Endothelial cell of umbilical vein (primary cell): ENCODE measurements around the gene EPB41L2. TPM values are rescaled to one million over a fixed set of nuclear protein-coding genes. Genes with fewer than 3 reads are reported as not detected.

Source experiments
- BruUV-seq: library from RNA; stranded (reverse); fragments of 400-500 nt; replicated peaks from 2 replicates; lab custom pipeline; 2021; lab: Mats Ljungman, UMichigan
- CTCF ChIA-PET: fragments of 300-600, 350-600 bp; sonication (Branson Sonifier 250); formaldehyde crosslinking; loops from one replicate; lab custom pipeline; 2021; ENCODE audit warnings: antibody characterized with exemption, inconsistent platforms; lab: Charles Lee
- POLR2A ChIA-PET: fragments of 300-600, 350-600 bp; sonication (Branson Sonifier 250); formaldehyde crosslinking; loops from one replicate; lab custom pipeline; 2021; ENCODE audit warnings: antibody characterized with exemption, inconsistent platforms; lab: Charles Lee
- DNase-seq: peaks from one replicate; pipeline ENCODE4 v3.0.0-alpha.2; 2011; ENCODE audit warnings: low read depth, low spot score
- FAIRE-seq: peaks from 2 replicates; lab custom pipeline; 2011; peaks lifted over from hg19 to GRCh38; lab: Jason Lieb, UNC
- H2AFZ ChIP-seq: 2 replicates; pipeline ENCODE4 v1.6.0; 2012; ENCODE audit warnings: low read depth, low read length, control low read depth, inconsistent platforms
- H3K27ac ChIP-seq: 2 replicates; pipeline ENCODE4 v1.5.1; 2011; ENCODE audit warnings: low read depth, mild to moderate bottlenecking, control low read depth, low read length, moderate library complexity; ENCODE audit not compliant: insufficient read depth
- H3K27me3 ChIP-seq, 2 experiments: 2 replicates each; pipeline versions ENCODE4 v1.6.0 to v1.6.1; 2011; ENCODE audit warnings: low read length in 2 of 2, mixed read lengths in 1 of 2; ENCODE audit not compliant: control insufficient read depth in 2 of 2, insufficient read depth in 2 of 2
- H3K36me3 ChIP-seq, 2 experiments: 2 replicates in 1 of 2; 3 replicates in 1 of 2; pipeline ENCODE4 v1.5.1; 2011; ENCODE audit warnings: low read length in 2 of 2, mild to moderate bottlenecking in 1 of 2, moderate library complexity in 1 of 2; ENCODE audit not compliant: control insufficient read depth in 2 of 2, insufficient read depth in 2 of 2; ENCODE audit errors: extremely low read depth in 1 of 2
- H3K4me1 ChIP-seq: 3 replicates; pipeline ENCODE4 v1.5.1; 2011; ENCODE audit warnings: mild to moderate bottlenecking, low read length; ENCODE audit not compliant: control insufficient read depth, insufficient read depth; ENCODE audit errors: extremely low read depth
- H3K4me2 ChIP-seq: 2 replicates; pipeline ENCODE4 v1.6.1; 2011; ENCODE audit warnings: low read length, control low read depth, mixed read lengths; ENCODE audit not compliant: insufficient read depth
- H3K4me3 ChIP-seq, 3 experiments: fragments of 200-600 bp in 1 of 3; sonication (generic), shearing (Covaris generic) in 1 of 3; replicated peaks in 1 of 3; 2 replicates each; pipeline ENCODE4 v1.5.1; 2011 to 2016; ENCODE audit warnings: control low read depth in 3 of 3, low read length in 3 of 3, mild to moderate bottlenecking in 2 of 3, inconsistent platforms in 1 of 3, low read depth in 1 of 3, moderate library complexity in 1 of 3; ENCODE audit not compliant: insufficient read depth in 1 of 3
- H3K79me2 ChIP-seq: 2 replicates; pipeline ENCODE4 v1.6.0; 2012; ENCODE audit warnings: low read length, inconsistent platforms; ENCODE audit not compliant: control insufficient read depth, insufficient read depth
- H3K9ac ChIP-seq: replicated peaks from 2 replicates; pipeline ENCODE3; 2011; ENCODE audit warnings: low read length, control low read depth; ENCODE audit not compliant: insufficient read depth; ENCODE audit errors: extremely low read depth
- H3K9me1 ChIP-seq: replicated peaks from 3 replicates; pipeline ENCODE4 v1.6.0; 2011; ENCODE audit warnings: mild to moderate bottlenecking, low read length; ENCODE audit not compliant: control insufficient read depth, insufficient read depth; ENCODE audit errors: extremely low read depth
- H3K9me3 ChIP-seq: replicated peaks from 2 replicates; pipeline ENCODE4 v1.5.1; 2012; ENCODE audit warnings: low read length, inconsistent platforms; ENCODE audit not compliant: control insufficient read depth, insufficient read depth
- H4K20me1 ChIP-seq: replicated peaks from 2 replicates; pipeline ENCODE3; 2011; ENCODE audit warnings: mild to moderate bottlenecking, low read length; ENCODE audit not compliant: control insufficient read depth, insufficient read depth; ENCODE audit errors: extremely low read depth
- EZH2 ChIP-seq: IDR thresholded peaks from 2 replicates; pipeline ENCODE4 v1.6.1; 2012; ENCODE audit warnings: borderline replicate concordance, low read depth, mild to moderate bottlenecking, moderate library complexity, low read length, inconsistent platforms; ENCODE audit not compliant: severe bottlenecking
- FOS ChIP-seq: IDR thresholded peaks from 2 replicates; pipeline ENCODE4 v1.6.1; 2011; ENCODE audit warnings: mild to moderate bottlenecking, low read length, moderate library complexity, borderline replicate concordance; ENCODE audit not compliant: insufficient read depth
- GATA2 ChIP-seq: IDR thresholded peaks from 2 replicates; pipeline ENCODE4 v1.7.0; 2011; ENCODE audit warnings: low read depth, mild to moderate bottlenecking, moderate library complexity, mixed read lengths, low read length; ENCODE audit not compliant: insufficient read length, insufficient read depth
- JUN ChIP-seq: IDR thresholded peaks from 2 replicates; pipeline ENCODE4 v1.6.1; 2011; ENCODE audit warnings: borderline replicate concordance, low read depth; ENCODE audit not compliant: insufficient read length, insufficient read depth
- MYC ChIP-seq: IDR thresholded peaks from one replicate; pipeline ENCODE4 v1.6.1; 2011; ENCODE audit warnings: mild to moderate bottlenecking, low read depth, low read length
- POLR2A ChIP-seq: IDR thresholded peaks from 2 replicates; pipeline ENCODE4 v1.6.1; 2012; ENCODE audit warnings: low read depth, mild to moderate bottlenecking, control low read depth, low read length
- POLR2AphosphoS5 ChIP-seq: IDR thresholded peaks from 2 replicates; pipeline ENCODE4 v1.6.1; 2012; ENCODE audit warnings: low read depth, mild to moderate bottlenecking, control low read depth, low read length, moderate library complexity; ENCODE audit not compliant: insufficient read depth
- dilution Hi-C: fragments of 300-500 bp; cut with MboI; formaldehyde crosslinking; loops from one replicate; pipeline ENCODE4 v1.15.0; 2019; ENCODE audit warnings: low sequenced_read_pairs; ENCODE audit not compliant: extremely low pct_ligation_motif_present
- intact Hi-C: fragments of 100-400 bp; cut with micrococcal nuclease; formaldehyde crosslinking; loops from one replicate; pipeline ENCODE4 v1.10.0; 2022
- polyA plus RNA-seq, 4 experiments: library from polyadenylated mRNA; depleted of rRNA in 3 of 4; stranded (reverse) in 3 of 4; unstranded in 1 of 4; fragments of >200 nt; gene quantifications; 2 replicates each; pipeline versions ENCODE4 v1.2.1 to v1.2.3, GENCODE V29; 2011 to 2012; ENCODE audit warnings: missing spikeins in 1 of 4
- total RNA-seq: library from RNA; stranded (reverse); gene quantifications from 2 replicates; pipeline ENCODE4 v1.2.3, GENCODE V29; 2021
- TF ChIP-seq, protein P1 (sequence below), 2 donors: IDR thresholded peaks; 1 replicate in 1 of 2; 2 replicates in 1 of 2; pipeline ENCODE4 v1.5.1; 2011; ENCODE audit warnings: low read length in 2 of 2, mild to moderate bottlenecking in 2 of 2, moderate library complexity in 2 of 2, control low read depth in 1 of 2, inconsistent platforms in 1 of 2, low read depth in 1 of 2; ENCODE audit not compliant: insufficient read depth in 1 of 2; ENCODE audit errors: extremely low read depth in 1 of 2
- TF ChIP-seq, protein P2 (sequence below): IDR thresholded peaks from 2 replicates; pipeline ENCODE4 v1.6.1; 2011; ENCODE audit not compliant: insufficient read depth, insufficient read length

EPB41L2 gene
- total and polyA plus RNA-seq, 2 donors (not counting 3 experiments of a cell fraction or from before 2014, with no cell fraction given), result 26.5 to 87.7 TPM

DNA sequence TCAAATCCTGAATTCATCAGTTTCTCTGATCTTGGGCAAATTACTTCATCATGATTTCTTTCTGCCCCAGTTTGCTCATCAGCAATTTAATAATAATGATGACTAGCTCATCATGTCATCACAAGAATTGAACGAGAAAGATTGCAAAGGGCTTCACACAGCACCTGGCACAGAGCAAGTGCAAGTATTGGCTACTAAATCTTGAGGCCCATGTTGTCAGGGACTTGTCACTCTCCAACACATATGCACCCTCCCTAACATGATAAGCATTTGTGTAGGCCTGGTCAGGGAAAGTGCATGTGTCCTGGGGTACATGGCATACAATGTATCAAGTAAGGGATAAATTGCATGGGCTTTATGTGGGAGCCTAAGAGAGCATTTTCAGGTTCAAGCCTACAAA, 229.5 kb downstream of the EPB41L2 start:
- Histone ChIP-seq H3K9me3 (no peaks in the 10 kb centered on the region), H3K4me3 (no peak overlapping the region), H3K27ac (no peak overlapping the region), H3K4me1 (no peaks in the 10 kb centered on the region), H3K9ac (no peak overlapping the region), H2AFZ (no peak overlapping the region), H3K79me2 (no peaks in the 10 kb centered on the region), H4K20me1 (no peaks in the 10 kb centered on the region), H3K4me2 (no peak overlapping the region), H3K27me3 (no peaks in the 10 kb centered on the region), H3K9me1 (no peaks in the 10 kb centered on the region), H3K36me3 (no peaks in the 10 kb centered on the region)
- dilution Hi-C loops (no loop called here), intact Hi-C loops (no loop called here)
- DNase-seq (no peak), FAIRE-seq (no peak)
- no peak for TF ChIP-seq GATA2
- TF ChIP-seq EZH2, result no peak
- no peak for TF ChIP-seq FOS
- no peak for TF ChIP-seq POLR2A
- no peak for TF ChIP-seq JUN
- TF ChIP-seq POLR2AphosphoS5, result no peak
- no peak for TF ChIP-seq MYC
- TF ChIP-seq, protein P1, sequence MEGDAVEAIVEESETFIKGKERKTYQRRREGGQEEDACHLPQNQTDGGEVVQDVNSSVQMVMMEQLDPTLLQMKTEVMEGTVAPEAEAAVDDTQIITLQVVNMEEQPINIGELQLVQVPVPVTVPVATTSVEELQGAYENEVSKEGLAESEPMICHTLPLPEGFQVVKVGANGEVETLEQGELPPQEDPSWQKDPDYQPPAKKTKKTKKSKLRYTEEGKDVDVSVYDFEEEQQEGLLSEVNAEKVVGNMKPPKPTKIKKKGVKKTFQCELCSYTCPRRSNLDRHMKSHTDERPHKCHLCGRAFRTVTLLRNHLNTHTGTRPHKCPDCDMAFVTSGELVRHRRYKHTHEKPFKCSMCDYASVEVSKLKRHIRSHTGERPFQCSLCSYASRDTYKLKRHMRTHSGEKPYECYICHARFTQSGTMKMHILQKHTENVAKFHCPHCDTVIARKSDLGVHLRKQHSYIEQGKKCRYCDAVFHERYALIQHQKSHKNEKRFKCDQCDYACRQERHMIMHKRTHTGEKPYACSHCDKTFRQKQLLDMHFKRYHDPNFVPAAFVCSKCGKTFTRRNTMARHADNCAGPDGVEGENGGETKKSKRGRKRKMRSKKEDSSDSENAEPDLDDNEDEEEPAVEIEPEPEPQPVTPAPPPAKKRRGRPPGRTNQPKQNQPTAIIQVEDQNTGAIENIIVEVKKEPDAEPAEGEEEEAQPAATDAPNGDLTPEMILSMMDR (IDR thresholded peaks at IDR 0.05; ENCODE audit: extremely low read depth in 1 of 2, insufficient read depth in 1 of 2, low read depth in 1 of 2, low read length in 2 of 2), result no peak
- TF ChIP-seq, protein P2, sequence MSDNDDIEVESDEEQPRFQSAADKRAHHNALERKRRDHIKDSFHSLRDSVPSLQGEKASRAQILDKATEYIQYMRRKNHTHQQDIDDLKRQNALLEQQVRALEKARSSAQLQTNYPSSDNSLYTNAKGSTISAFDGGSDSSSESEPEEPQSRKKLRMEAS, result no peak
- CTCF ChIA-PET, result interaction anchor here (1.3 to 2.6 kb wide), 3 partner anchors 9 to 135 kb away, joined by 4 to 8 read pairs (median 5); no protein-coding TSS in a partner anchor
- POLR2A ChIA-PET, result no interaction called here
- no TSS peak for BruUV-seq
